Activated CD8-positive, alpha-beta memory T cell treated with anti-CD3 and anti-CD28 coated beads, Interleukin-2, amount 50 U/mL, for 24 hours (primary cell): ENCODE data around the gene MEX3C.

Source experiments
- DNase-seq: peaks from one replicate; pipeline ENCODE4 v3.0.0-alpha.2; 2020; ENCODE audit errors: extremely low read depth

Gene MEX3C

GRCh38 chr18:51153659-51154371 lies 43.7 kb downstream of the MEX3C start:
- DNase-seq: no peak

GRCh38 chr18:51151568-51152511 lies 45.6 kb downstream of the MEX3C start:
- peak; percentile 49 for DNase-seq

GRCh38 chr18:51151185-51151567 lies 46.3 kb downstream of the MEX3C start:
- DNase-seq: no peak

GRCh38 chr18:51150113-51150700 lies 47.3 kb downstream of the MEX3C start:
- no peak for DNase-seq

GRCh38 chr18:51149670-51150069 lies 47.8 kb downstream of the MEX3C start:
- no peak for DNase-seq

GRCh38 chr18:51146909-51147308 lies 50.6 kb downstream of the MEX3C start:
- DNase-seq: no peak

- DNase-seq: no peak
These were observed 58.5 kb downstream of the MEX3C start for GRCh38 chr18:51138936-51139335.

GRCh38 chr18:51137891-51138290 lies 59.6 kb downstream of the MEX3C start:
- no peak for DNase-seq

- no peak for DNase-seq
These were observed 60.3 kb downstream of the MEX3C start for GRCh38 chr18:51137026-51137729.

GRCh38 chr18:51135795-51136194 lies 61.7 kb downstream of the MEX3C start:
- DNase-seq: no peak

GRCh38 chr18:51135364-51135763 lies 62.1 kb downstream of the MEX3C start:
- no peak for DNase-seq

GRCh38 chr18:51134721-51135120 lies 62.8 kb downstream of the MEX3C start:
- DNase-seq: no peak

- no peak for DNase-seq
These were observed 63.8 kb downstream of the MEX3C start for GRCh38 chr18:51133580-51134160.

GRCh38 chr18:51132256-51132935 lies 65.1 kb downstream of the MEX3C start:
- DNase-seq: no peak

GRCh38 chr18:51128533-51128932 lies 68.9 kb downstream of the MEX3C start:
- DNase-seq: no peak

- no peak for DNase-seq
These were observed 69.8 kb downstream of the MEX3C start for GRCh38 chr18:51127664-51128063.

- no peak for DNase-seq
These were observed 71.5 kb downstream of the MEX3C start for GRCh38 chr18:51125976-51126375.
